ENCODE data around the gene AKR1C2.
"Not testable (repeated sequence)": the region's sequence is repeated elsewhere in the genome, so short reads cannot be mapped to it uniquely, and the experiment has no call there.

DNA sequence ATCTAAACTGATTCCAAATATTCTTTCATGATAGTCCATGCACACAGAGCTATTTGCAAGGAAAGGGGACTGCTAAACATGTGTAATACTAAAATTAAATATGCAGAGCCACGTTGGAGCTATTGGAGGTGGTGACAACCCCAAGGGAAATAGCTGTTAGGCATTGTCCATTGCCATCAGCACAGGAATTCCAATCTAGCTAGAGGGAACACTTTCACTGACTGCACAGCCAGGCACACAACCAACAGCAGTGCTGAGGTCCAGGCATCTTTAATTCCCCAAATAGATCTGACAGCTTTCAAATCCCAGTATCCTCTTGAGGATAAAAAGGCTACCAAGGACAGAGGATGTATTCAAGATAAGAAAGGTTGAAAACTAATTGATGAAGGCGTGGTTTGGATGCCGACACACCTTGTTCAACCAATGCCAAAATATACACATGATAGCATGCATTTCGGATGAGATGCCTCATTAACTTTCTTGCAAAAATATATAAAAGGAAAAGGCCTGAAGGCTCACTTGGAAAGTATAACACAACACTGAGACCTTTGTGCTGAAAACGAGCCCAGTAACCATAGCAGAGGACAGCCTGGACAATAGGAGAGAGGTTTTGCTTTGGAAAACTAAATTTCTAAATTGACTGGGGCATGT, 52.0 kb downstream of the AKR1C2 start:
- not testable (repeated sequence) for TF ChIP-seq MAFK (IDR thresholded peaks at IDR 0.05; ENCODE audit: low read length); HDAC2 (IDR thresholded peaks at IDR 0.05); ARNT (IDR thresholded peaks at IDR 0.05); LEF1 (IDR thresholded peaks at IDR 0.05); ELK1 (CRISPR knock-in tag; IDR thresholded peaks at IDR 0.05); TCFL5 (CRISPR knock-in tag; conservative IDR thresholded peaks at IDR 0.05); MYC (IDR thresholded peaks at IDR 0.05; ENCODE audit: low read depth, low read length); MYC (CRISPR knock-in tag; IDR thresholded peaks at IDR 0.05; ENCODE audit: borderline replicate concordance, low read depth); BHLHE40 (IDR thresholded peaks at IDR 0.05; ENCODE audit: low read length)

All from K562 (cell line).